Measurements from ENCODE around the gene RASD1. TPM values are rescaled to one million over a fixed set of nuclear protein-coding genes. Genes with fewer than 3 reads are reported as not detected.
A peak's percentile ranks its signal among the peaks of the same experiment; 100 is the strongest.
"Not testable (repeated sequence)": the region's sequence is repeated elsewhere in the genome, so short reads cannot be mapped to it uniquely, and the experiment has no call there.

Gene RASD1
- total RNA-seq, 5 donors from 2014 or later (not counting 1 experiment from before 2014, with no cell fraction given), result 0.70 to 2.9 (median 2.0) TPM

DNA sequence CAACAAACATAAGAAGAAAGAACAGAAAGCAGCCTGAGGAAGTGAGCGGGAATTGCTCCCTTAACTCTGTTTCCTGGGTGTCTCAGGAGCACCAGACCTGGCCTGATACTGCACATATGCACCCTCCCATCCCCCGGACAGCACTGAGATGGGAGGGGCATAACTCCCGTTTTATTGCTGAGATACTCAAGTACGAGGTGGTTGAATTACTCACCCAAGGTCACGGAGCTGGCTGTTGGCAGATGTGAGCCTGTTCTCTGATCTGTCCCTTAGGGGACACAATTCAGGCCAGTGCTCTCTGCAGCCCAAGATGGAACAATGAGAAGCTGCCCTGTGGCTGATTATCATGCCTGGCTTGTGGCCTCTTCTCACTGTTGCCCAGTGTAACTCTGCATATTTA is 28.5 kb downstream of the RASD1 start:
- no peaks in the 10 kb centered on the region for H3K4me1 ChIP-seq (ENCODE audit: control insufficient read depth in 1 of 2, extremely low read depth in 1 of 2, insufficient read depth in 2 of 2, low read length in 2 of 2)
- Mint-ChIP-seq H3K4me1 (no peaks in the 10 kb centered on the region), H3K27ac (no peak overlapping the region), H3K36me3 (no peaks in the 10 kb centered on the region), H3K9me3 (no peaks in the 10 kb centered on the region), H3K4me3 (no peak overlapping the region), H3K27me3 (peaks cover 11 to 43% of the 10 kb centered on the region in 2 donors)
- no peaks in the 10 kb centered on the region for H3K9me3 ChIP-seq
- WGBS (ENCODE audit: insufficient coverage), result 80% methylated on average over 4 of the region's 5 CpGs
- no peak overlapping the region for H3K27ac ChIP-seq (ENCODE audit: low read length)
- no peaks in the 10 kb centered on the region for H3K36me3 ChIP-seq (ENCODE audit: control insufficient read depth in 2 of 2, extremely low read depth in 1 of 2, insufficient read depth in 1 of 2, low read length in 1 of 2)
- no peak for DNase-seq
- POLR2A ChIA-PET, result no interaction called here
- CTCF ChIA-PET, result interaction anchor here in 1 of 2 donors (0.5 kb wide), 1 partner anchor 130 kb away, joined by 6 read pairs; no protein-coding TSS in a partner anchor
- H3K4me3 ChIP-seq (ENCODE audit: control insufficient read depth in 1 of 2, extremely low read depth in 1 of 2, low read length in 1 of 2), result no peak overlapping the region
- H3K27me3 ChIP-seq (replicated peaks in 1 of 2; ENCODE audit: control insufficient read depth in 2 of 2, extremely low read depth in 1 of 2, insufficient read depth in 2 of 2, low read length in 1 of 2), result peaks cover 0 to 28% of the 10 kb centered on the region in 2 experiments
- no peak for ATAC-seq (replicated peaks in 1 of 4)

DNA sequence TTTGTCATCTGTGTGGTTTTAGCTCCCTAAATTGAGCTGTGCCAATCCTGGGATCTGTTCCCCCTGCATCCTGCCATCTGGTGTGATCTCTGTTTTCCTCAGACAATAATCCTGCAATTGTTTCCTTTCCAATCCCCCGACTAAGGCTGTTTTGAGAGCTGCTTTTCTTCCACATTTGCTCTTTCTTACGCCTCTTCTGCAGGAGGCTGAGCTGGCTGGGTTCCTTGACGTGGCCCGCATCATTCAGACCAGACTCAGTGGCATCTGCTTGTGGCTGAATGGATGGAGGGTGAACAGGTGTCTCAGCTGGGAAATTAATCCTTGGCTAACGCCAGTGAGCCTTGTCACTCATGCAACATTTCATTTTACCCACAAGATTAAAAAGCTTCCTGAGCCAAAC is 29.2 kb downstream of the RASD1 start:
- Mint-ChIP-seq H3K4me3 (no peak overlapping the region), H3K9me3 (no peaks in the 10 kb centered on the region), H3K4me1 (no peaks in the 10 kb centered on the region), H3K27ac (no peak overlapping the region), H3K36me3 (no peaks in the 10 kb centered on the region), H3K27me3 (peaks cover 11 to 40% of the 10 kb centered on the region in 2 donors)
- WGBS (ENCODE audit: insufficient coverage), result 78% methylated on average over 5 of the region's 5 CpGs
- POLR2A ChIA-PET, result interaction anchor here in 1 of 2 donors (0.7 kb wide), 1 partner anchor 202 kb away, joined by 3 read pairs; no protein-coding TSS in a partner anchor
- no peak for DNase-seq
- ATAC-seq (replicated peaks in 1 of 4), result no peak
- Histone ChIP-seq H3K9me3 (no peaks in the 10 kb centered on the region), H3K4me1 (ENCODE audit: control insufficient read depth in 1 of 2, extremely low read depth in 1 of 2, insufficient read depth in 2 of 2, low read length in 2 of 2) (no peaks in the 10 kb centered on the region), H3K4me3 (ENCODE audit: control insufficient read depth in 1 of 2, extremely low read depth in 1 of 2, low read length in 1 of 2) (no peak overlapping the region), H3K36me3 (ENCODE audit: control insufficient read depth in 2 of 2, extremely low read depth in 1 of 2, insufficient read depth in 1 of 2, low read length in 1 of 2) (no peaks in the 10 kb centered on the region), H3K27ac (ENCODE audit: low read length) (no peak overlapping the region), H3K27me3 (replicated peaks in 1 of 2; ENCODE audit: control insufficient read depth in 2 of 2, extremely low read depth in 1 of 2, insufficient read depth in 2 of 2, low read length in 1 of 2) (peaks cover 0 to 28% of the 10 kb centered on the region in 2 experiments)
- CTCF ChIA-PET, result no interaction called here

DNA sequence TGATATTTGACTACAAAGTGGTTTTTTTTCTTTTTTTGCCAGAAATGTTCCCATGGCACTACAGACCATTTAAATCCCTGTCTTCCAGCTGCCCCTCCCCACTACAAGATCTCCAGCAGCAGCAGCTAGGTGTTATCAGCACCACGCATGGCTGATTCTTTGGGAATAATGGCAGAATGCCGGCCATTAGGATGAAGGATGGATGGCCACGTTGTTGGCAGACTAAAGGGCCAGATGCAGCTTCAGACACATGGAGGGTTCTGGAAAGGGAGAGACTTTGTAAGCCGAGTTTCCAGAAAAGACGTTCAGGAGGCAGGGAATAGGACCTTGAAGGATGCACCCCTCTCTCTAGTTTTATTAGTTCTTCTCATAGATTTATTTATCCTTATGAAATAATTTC is 29.7 kb downstream of the RASD1 start:
- Mint-ChIP-seq H3K9me3 (no peaks in the 10 kb centered on the region), H3K36me3 (no peaks in the 10 kb centered on the region), H3K27me3 (peaks cover 11 to 38% of the 10 kb centered on the region in 2 donors), H3K4me3 (no peak overlapping the region), H3K27ac (no peak overlapping the region), H3K4me1 (no peaks in the 10 kb centered on the region)
- no peaks in the 10 kb centered on the region for H3K4me1 ChIP-seq (ENCODE audit: control insufficient read depth in 1 of 2, extremely low read depth in 1 of 2, insufficient read depth in 2 of 2, low read length in 2 of 2)
- no peak overlapping the region for H3K27ac ChIP-seq (ENCODE audit: low read length)
- no peaks in the 10 kb centered on the region for H3K36me3 ChIP-seq (ENCODE audit: control insufficient read depth in 2 of 2, extremely low read depth in 1 of 2, insufficient read depth in 1 of 2, low read length in 1 of 2)
- peaks cover 0 to 32% of the 10 kb centered on the region in 2 experiments for H3K27me3 ChIP-seq (replicated peaks in 1 of 2; ENCODE audit: control insufficient read depth in 2 of 2, extremely low read depth in 1 of 2, insufficient read depth in 2 of 2, low read length in 1 of 2)
- ATAC-seq (replicated peaks in 1 of 4) (no peak), DNase-seq (no peak)
- no peak overlapping the region for H3K4me3 ChIP-seq (ENCODE audit: control insufficient read depth in 1 of 2, extremely low read depth in 1 of 2, low read length in 1 of 2)
- ChIA-PET CTCF (interaction anchor here in 1 of 2 donors (1.0 kb wide), 1 partner anchor 23 kb away, joined by 3 read pairs; no protein-coding TSS in a partner anchor), POLR2A (interaction anchor here in 1 of 2 donors (0.7 kb wide), 1 partner anchor 202 kb away, joined by 3 read pairs; no protein-coding TSS in a partner anchor)
- no peaks in the 10 kb centered on the region for H3K9me3 ChIP-seq
- 20% methylated on average over 1 of the region's 5 CpGs for WGBS (ENCODE audit: insufficient coverage)

DNA sequence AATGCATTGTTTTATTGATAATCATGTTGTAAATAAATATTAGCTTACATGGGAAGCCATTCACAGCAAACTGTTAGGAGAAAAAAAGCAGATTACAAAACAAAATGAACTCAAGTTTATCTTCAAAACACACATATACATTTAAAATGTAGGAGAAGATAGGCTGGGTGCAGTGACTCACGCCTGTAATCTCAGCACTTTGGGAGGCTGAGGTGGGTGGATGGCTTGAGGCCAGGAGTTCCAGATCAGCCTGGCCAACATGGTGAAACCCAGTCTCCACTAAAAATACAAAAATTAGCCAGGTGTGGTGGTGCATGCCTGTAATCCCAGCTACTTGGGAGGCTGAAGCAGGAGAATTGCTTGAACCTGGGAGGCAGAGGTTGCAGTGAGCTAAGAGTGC is 30.3 kb downstream of the RASD1 start:
- POLR2A ChIA-PET, result interaction anchor here in 1 of 2 donors (0.6 kb wide), 1 partner anchor 100 kb away, joined by 3 read pairs; no protein-coding TSS in a partner anchor
- WGBS (ENCODE audit: insufficient coverage), result no CpG with 5 or more reads among the region's 1 CpG

DNA sequence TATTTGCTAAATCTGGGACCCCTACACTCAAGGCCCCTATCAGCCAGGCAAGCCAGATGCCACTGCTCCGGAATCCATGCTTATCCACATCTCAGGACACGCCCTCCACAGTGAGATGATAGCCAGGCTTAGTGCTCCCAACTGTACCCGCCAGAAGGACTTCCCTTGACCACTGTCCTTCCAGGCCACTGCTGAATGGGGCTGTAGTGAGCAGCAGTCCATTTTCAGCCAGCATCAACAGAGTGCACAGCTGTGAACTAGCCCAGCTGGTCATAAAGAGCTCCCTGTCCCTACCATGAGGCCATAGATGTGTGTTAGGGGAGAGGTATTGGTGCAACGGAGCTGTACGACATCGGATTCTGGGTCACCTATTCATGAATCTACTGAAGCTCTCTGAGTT is 32.4 kb downstream of the RASD1 start:
- WGBS (ENCODE audit: insufficient coverage), result 66% methylated on average over 3 of the region's 6 CpGs

More for the DNA sequence above, 30.3 kb downstream of the RASD1 start:
- not testable (repeated sequence) for H3K4me3 Mint-ChIP-seq; H3K9me3 ChIP-seq; H3K4me3 ChIP-seq (ENCODE audit: control insufficient read depth in 1 of 2, extremely low read depth in 1 of 2, low read length in 1 of 2); H3K36me3 Mint-ChIP-seq; H3K27ac ChIP-seq (ENCODE audit: low read length); H3K4me1 ChIP-seq (ENCODE audit: control insufficient read depth in 1 of 2, extremely low read depth in 1 of 2, insufficient read depth in 2 of 2, low read length in 2 of 2); H3K4me1 Mint-ChIP-seq; ATAC-seq (replicated peaks in 1 of 4); H3K27ac Mint-ChIP-seq; H3K36me3 ChIP-seq (ENCODE audit: control insufficient read depth in 2 of 2, extremely low read depth in 1 of 2, insufficient read depth in 1 of 2, low read length in 1 of 2); H3K9me3 Mint-ChIP-seq; DNase-seq
- H3K27me3 Mint-ChIP-seq, result peaks cover 11 to 33% of the 10 kb centered on the region in 2 donors
- CTCF ChIA-PET, result interaction anchor here in 1 of 2 donors (1.0 kb wide), 1 partner anchor 23 kb away, joined by 3 read pairs; no protein-coding TSS in a partner anchor
- peaks cover 0 to 30% of the 10 kb centered on the region in 2 experiments for H3K27me3 ChIP-seq (replicated peaks in 1 of 2; ENCODE audit: control insufficient read depth in 2 of 2, extremely low read depth in 1 of 2, insufficient read depth in 2 of 2, low read length in 1 of 2)

DNA sequence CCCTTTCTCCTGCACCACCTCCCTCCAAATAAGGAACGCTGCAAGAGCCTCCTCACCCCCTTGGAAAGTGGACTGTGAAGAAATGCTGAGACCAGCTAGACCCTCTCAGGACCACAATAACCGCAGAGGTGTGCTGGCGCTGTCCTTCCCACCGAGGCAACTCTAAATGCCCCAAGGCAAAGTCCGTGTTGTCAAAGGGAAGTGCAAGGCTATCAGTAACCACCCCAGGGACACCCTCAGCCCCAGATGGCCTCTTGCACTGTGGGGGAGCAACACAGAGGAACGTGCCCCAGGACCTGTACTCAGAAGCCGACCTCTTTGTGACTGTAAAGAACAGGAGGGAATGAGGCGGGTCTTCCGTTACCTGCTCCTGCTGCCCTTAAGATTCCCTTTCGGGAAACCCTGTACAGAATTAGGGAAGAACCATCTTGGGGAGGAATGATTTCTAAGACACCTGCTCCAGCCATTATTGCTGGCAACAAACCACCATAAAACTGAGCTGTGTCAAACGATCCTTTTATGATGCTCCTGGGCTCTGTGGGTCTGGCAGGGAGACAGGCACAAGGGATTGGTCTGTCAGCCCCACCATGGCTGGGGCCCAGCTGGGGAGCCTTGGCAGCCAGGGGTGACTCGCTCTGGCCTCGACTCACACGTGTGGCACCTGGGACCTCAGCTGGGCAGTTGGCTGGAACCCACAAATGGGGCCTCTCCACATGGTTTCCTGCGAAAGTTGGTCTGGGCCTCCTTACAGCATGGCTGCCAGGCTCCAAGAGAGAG is 34.0 kb downstream of the RASD1 start:
- Histone ChIP-seq H3K27ac (ENCODE audit: low read length) (no peak overlapping the region), H3K4me1 (ENCODE audit: control insufficient read depth in 1 of 2, extremely low read depth in 1 of 2, insufficient read depth in 2 of 2, low read length in 2 of 2) (no peaks in the 10 kb centered on the region), H3K27me3 (replicated peaks in 1 of 2; ENCODE audit: control insufficient read depth in 2 of 2, extremely low read depth in 1 of 2, insufficient read depth in 2 of 2, low read length in 1 of 2) (peaks cover 0 to 14% of the 10 kb centered on the region in 2 experiments), H3K9me3 (no peaks in the 10 kb centered on the region), H3K4me3 (ENCODE audit: control insufficient read depth in 1 of 2, extremely low read depth in 1 of 2, low read length in 1 of 2) (no peak overlapping the region), H3K36me3 (ENCODE audit: control insufficient read depth in 2 of 2, extremely low read depth in 1 of 2, insufficient read depth in 1 of 2, low read length in 1 of 2) (no peaks in the 10 kb centered on the region)
- POLR2A ChIA-PET, result no interaction called here
- no peaks in the 10 kb centered on the region for H3K4me1 Mint-ChIP-seq
- ATAC-seq (replicated peaks in 1 of 4) (no peak), DNase-seq (no peak)
- no peak overlapping the region for H3K27ac Mint-ChIP-seq
- peaks cover 0 to 6% (median 0%) of the 10 kb centered on the region in 3 donors for H3K9me3 Mint-ChIP-seq
- H3K36me3 Mint-ChIP-seq, result no peaks in the 10 kb centered on the region
- peaks cover 11 to 20% of the 10 kb centered on the region in 2 donors for H3K27me3 Mint-ChIP-seq
- CTCF ChIA-PET, result no interaction called here
- H3K4me3 Mint-ChIP-seq, result no peak overlapping the region
- WGBS (ENCODE audit: insufficient coverage), result 76% methylated on average over 10 of the region's 15 CpGs

More for the DNA sequence above, 32.4 kb downstream of the RASD1 start:
- DNase-seq (no peak), ATAC-seq (replicated peaks in 1 of 4) (no peak)
- Mint-ChIP-seq H3K27ac (peak overlapping the region in 1 of 2 donors; percentile 16), H3K36me3 (no peaks in the 10 kb centered on the region), H3K9me3 (peaks cover 0 to 6% (median 0%) of the 10 kb centered on the region in 3 donors), H3K4me1 (no peaks in the 10 kb centered on the region), H3K27me3 (peaks cover 11 to 27% of the 10 kb centered on the region in 2 donors), H3K4me3 (no peak overlapping the region)
- H3K36me3 ChIP-seq (ENCODE audit: control insufficient read depth in 2 of 2, extremely low read depth in 1 of 2, insufficient read depth in 1 of 2, low read length in 1 of 2), result no peaks in the 10 kb centered on the region
- CTCF ChIA-PET, result no interaction called here
- no peaks in the 10 kb centered on the region for H3K4me1 ChIP-seq (ENCODE audit: control insufficient read depth in 1 of 2, extremely low read depth in 1 of 2, insufficient read depth in 2 of 2, low read length in 2 of 2)
- no peak overlapping the region for H3K27ac ChIP-seq (ENCODE audit: low read length)
- no peak overlapping the region for H3K4me3 ChIP-seq (ENCODE audit: control insufficient read depth in 1 of 2, extremely low read depth in 1 of 2, low read length in 1 of 2)
- H3K9me3 ChIP-seq, result no peaks in the 10 kb centered on the region
- H3K27me3 ChIP-seq (replicated peaks in 1 of 2; ENCODE audit: control insufficient read depth in 2 of 2, extremely low read depth in 1 of 2, insufficient read depth in 2 of 2, low read length in 1 of 2), result peaks cover 0 to 18% of the 10 kb centered on the region in 2 experiments
- POLR2A ChIA-PET, result no interaction called here
